Spleen (tissue), 11 donors: Measurements from ENCODE around the gene CCDC160. TPM values are rescaled to one million over a fixed set of nuclear protein-coding genes. Genes with fewer than 3 reads are reported as not detected.
A peak's percentile ranks its signal among the peaks of the same experiment; 100 is the strongest.

Experiments
- DNase-seq: peaks from one replicate; pipeline ENCODE4 v3.0.0-alpha.2; 2020
- H3K27ac ChIP-seq, 8 donors: fragments of 200-600 bp; sonication (generic) in 7 of 8; 1 replicate in 4 of 8; 2 replicates in 4 of 8; pipeline versions ENCODE4 v1.5.0 to v1.8.0; 2016 to 2021; ENCODE audit warnings: inconsistent platforms in 4 of 8, mild to moderate bottlenecking in 4 of 8, moderate library complexity in 1 of 8
- H3K27me3 ChIP-seq, 7 donors: fragments of 200-600 bp; sonication (generic) in 6 of 7; replicated peaks in 1 of 7; 1 replicate in 4 of 7; 2 replicates in 3 of 7; pipeline versions ENCODE4 v1.5.0 to v1.8.0; 2016 to 2021; ENCODE audit warnings: inconsistent platforms in 3 of 7, mild to moderate bottlenecking in 1 of 7
- H3K36me3 ChIP-seq, 6 donors: fragments of 200-600 bp; sonication (generic) in 5 of 6; 1 replicate in 4 of 6; 2 replicates in 2 of 6; pipeline versions ENCODE4 v1.5.0 to v1.8.0; 2016 to 2021; ENCODE audit warnings: inconsistent platforms in 2 of 6
- H3K4me1 ChIP-seq, 6 donors: fragments of 200-600 bp; sonication (generic) in 5 of 6; 1 replicate in 3 of 6; 2 replicates in 3 of 6; pipeline versions ENCODE4 v1.5.0 to v1.8.0; 2016 to 2021; ENCODE audit warnings: inconsistent platforms in 3 of 6
- H3K4me3 ChIP-seq, 8 donors: fragments of 200-600 bp; sonication (generic) in 7 of 8; 1 replicate in 4 of 8; 2 replicates in 4 of 8; pipeline versions ENCODE4 v1.5.0 to v1.8.0; 2016 to 2021; ENCODE audit warnings: inconsistent platforms in 4 of 8, mild to moderate bottlenecking in 4 of 8, moderate library complexity in 2 of 8
- H3K9me3 ChIP-seq, 8 donors: fragments of 200-600 bp; sonication (generic) in 7 of 8; 1 replicate in 4 of 8; 2 replicates in 4 of 8; pipeline versions ENCODE4 v1.5.0 to v1.8.0; 2016 to 2021; ENCODE audit warnings: inconsistent platforms in 4 of 8
- CTCF ChIP-seq, 11 experiments: fragments of 200-600 bp in 7 of 11; fragments of 450-650 bp in 4 of 11; sonication (generic) in 4 of 11; IDR thresholded peaks in 8 of 11; conservative IDR thresholded peaks in 3 of 11; 1 replicate in 7 of 11; 2 replicates in 4 of 11; pipeline versions ENCODE4 v1.4.0 to v1.8.0; 2016 to 2021; ENCODE audit warnings: antibody characterized with exemption in 11 of 11, inconsistent platforms in 4 of 11, mild to moderate bottlenecking in 1 of 11
- POLR2A ChIP-seq, 3 donors: fragments of 450-650 bp; IDR thresholded peaks; one replicate each; pipeline ENCODE4 v1.5.1; 2017; ENCODE audit warnings: antibody characterized with exemption in 3 of 3, mild to moderate bottlenecking in 1 of 3
- POLR2AphosphoS5 ChIP-seq, 3 donors: sonication (generic); formaldehyde crosslinking; IDR thresholded peaks; one replicate each; pipeline ENCODE4 v1.5.1; 2017; ENCODE audit warnings: antibody characterized with exemption in 3 of 3
- WGBS, 5 donors: extraction: QIAGEN DNeasy Blood & Tissue Kit in 3 of 5; methylation state at CpG; one replicate each; pipeline versions ENCODE4 v1.1.5 to v1.1.7; 2013 to 2018; 5-methylcytosine and 5-hydroxymethylcytosine counted together
- intact Hi-C: fragments of 100-400 bp; cut with DNase I; formaldehyde crosslinking; loops from one replicate; pipeline ENCODE4 v1.15.0; 2023; ENCODE audit warnings: low total_unique reads
- polyA plus RNA-seq, 3 donors: library from polyadenylated mRNA; stranded (reverse); fragments of 200-250 nt; gene quantifications; one replicate each; pipeline ENCODE4 v1.2.1, GENCODE V29; 2013
- total RNA-seq, 7 donors: library from RNA; depleted of rRNA in 3 of 7; stranded (reverse); fragments of >200 nt in 3 of 7; fragmentation: NEBNext Ultra II Directional in 4 of 7; extraction: Animal tissue kit (Norgen Biotek cat#: 25700) in 4 of 7; gene quantifications; one replicate each; pipeline versions ENCODE4 v1.1.0 to v1.2.1, GENCODE V29; 2016 to 2021
- donor health status: healthy with polysubstance abuse.
- donor health status: DM: no; HTN: no; CAD: no; lungs with moderate emphysema.
- donor health status: DM: no; HTN: no; CAD: no.
- donor health status: Bipolar disorder and iron deficiency.
- donor health status: healthy.
- donor health status: DM: no; HTN: no; CAD: no.
- donor health status: DM: yes; HTN: yes; CAD: no.

The CCDC160 gene
- total and polyA plus RNA-seq, 10 donors, result 0.15 to 0.69 (median 0.37) TPM; not detected in 6

- no peak for DNase-seq
- no peaks in the 10 kb centered on the region for H3K36me3 ChIP-seq
- H3K4me3 ChIP-seq, result no peak overlapping the region
- H3K9me3 ChIP-seq, result no peaks in the 10 kb centered on the region
- no peak overlapping the region for H3K27ac ChIP-seq
- peaks cover 0 to 32% (median 13%) of the 10 kb centered on the region in 7 donors for H3K27me3 ChIP-seq
- 37 to 82% (median 61%) methylated on average over 2 of the region's 2 CpGs for WGBS, 5 donors
- TF ChIP-seq CTCF (IDR thresholded peaks at IDR 0.05 in 8 of 11, conservative IDR thresholded peaks at IDR 0.05 in 3 of 11), result no peak
- TF ChIP-seq POLR2AphosphoS5 (IDR thresholded peaks at IDR 0.05), result no peak
- no peak for TF ChIP-seq POLR2A (IDR thresholded peaks at IDR 0.05)
- intact Hi-C loops, result no loop called here
- H3K4me1 ChIP-seq, result peaks cover 0 to 9% (median 0%) of the 10 kb centered on the region in 6 donors
Observed at GRCh38 chrX:134240209-134240608, 3.2 kb downstream of the CCDC160 start.

- intact Hi-C loops, result no loop called here
- Histone ChIP-seq H3K4me1 (peaks cover 0 to 4% (median 0%) of the 10 kb centered on the region in 6 donors), H3K27me3 (peaks cover 0 to 24% (median 5%) of the 10 kb centered on the region in 7 donors), H3K9me3 (no peaks in the 10 kb centered on the region), H3K27ac (no peak overlapping the region), H3K4me3 (no peak overlapping the region), H3K36me3 (no peaks in the 10 kb centered on the region)
- TF ChIP-seq CTCF (IDR thresholded peaks at IDR 0.05 in 8 of 11, conservative IDR thresholded peaks at IDR 0.05 in 3 of 11) (no peak), POLR2AphosphoS5 (IDR thresholded peaks at IDR 0.05) (no peak), POLR2A (IDR thresholded peaks at IDR 0.05) (no peak)
- WGBS, 5 donors, result 35 to 76% (median 71%) methylated on average over 1 of the region's 1 CpG
- DNase-seq, result no peak
Observed at GRCh38 chrX:134241960-134242619, 5.1 kb downstream of the CCDC160 start.

- H3K9me3 ChIP-seq, result no peaks in the 10 kb centered on the region
- H3K36me3 ChIP-seq, result no peaks in the 10 kb centered on the region
- no peaks in the 10 kb centered on the region for H3K4me1 ChIP-seq
- H3K4me3 ChIP-seq, result no peak overlapping the region
- TF ChIP-seq CTCF (IDR thresholded peaks at IDR 0.05 in 8 of 11, conservative IDR thresholded peaks at IDR 0.05 in 3 of 11), result no peak
- TF ChIP-seq POLR2AphosphoS5 (IDR thresholded peaks at IDR 0.05), result no peak
- TF ChIP-seq POLR2A (IDR thresholded peaks at IDR 0.05), result no peak
- no peak for DNase-seq
- peaks cover 0 to 10% (median 0%) of the 10 kb centered on the region in 7 donors for H3K27me3 ChIP-seq
- intact Hi-C loops, result no loop called here
- no peak overlapping the region for H3K27ac ChIP-seq
Observed at GRCh38 chrX:134244043-134244442, 7.1 kb downstream of the CCDC160 start.

GRCh38 chrX:134246282-134246681, 9.3 kb downstream of the CCDC160 start:
- H3K36me3 ChIP-seq, result no peaks in the 10 kb centered on the region
- TF ChIP-seq CTCF (IDR thresholded peaks at IDR 0.05 in 8 of 11, conservative IDR thresholded peaks at IDR 0.05 in 3 of 11), result peak in 1 of 11 experiments; percentile 5
- no peak for TF ChIP-seq POLR2AphosphoS5 (IDR thresholded peaks at IDR 0.05)
- intact Hi-C loops, result no loop called here
- WGBS, 5 donors, result 36 to 57% (median 39%) methylated on average over 7 of the region's 7 CpGs
- H3K4me1 ChIP-seq, result no peaks in the 10 kb centered on the region
- no peak overlapping the region for H3K4me3 ChIP-seq
- no peaks in the 10 kb centered on the region for H3K9me3 ChIP-seq
- no peak for DNase-seq
- no peak overlapping the region for H3K27ac ChIP-seq
- no peaks in the 10 kb centered on the region for H3K27me3 ChIP-seq
